Upper lobe of right lung (tissue), 1 donor: ENCODE measurements around the gene SH2D2A. TPM values are rescaled to one million over a fixed set of nuclear protein-coding genes. Genes with fewer than 3 reads are reported as not detected.
A peak's percentile ranks its signal among the peaks of the same experiment; 100 is the strongest.

Source experiments
- ATAC-seq: fragments of 200-7000 bp; cut with Tn5 transposase; one replicate; pipeline ENCODE4 v1.9.1; 2020; ENCODE audit warnings: mild to moderate bottlenecking, moderate library complexity
- DNase-seq: peaks from one replicate; pipeline ENCODE4 v3.0.0-alpha.2; 2020
- H3K27ac ChIP-seq: fragments of 200-600 bp; one replicate; pipeline ENCODE4 v1.8.0; 2022
- H3K27me3 ChIP-seq: fragments of 200-600 bp; one replicate; pipeline ENCODE4 v1.8.0; 2022; ENCODE audit warnings: mild to moderate bottlenecking
- H3K36me3 ChIP-seq: fragments of 200-600 bp; one replicate; pipeline ENCODE4 v1.8.0; 2022
- H3K4me1 ChIP-seq: fragments of 200-600 bp; one replicate; pipeline ENCODE4 v1.8.0; 2022
- H3K4me3 ChIP-seq: fragments of 200-600 bp; one replicate; pipeline ENCODE4 v1.8.0; 2022; ENCODE audit warnings: mild to moderate bottlenecking
- H3K9me3 ChIP-seq: fragments of 200-600 bp; one replicate; pipeline ENCODE4 v1.8.0; 2022
- CTCF ChIP-seq: fragments of 200-600 bp; IDR thresholded peaks from one replicate; pipeline ENCODE4 v1.8.0; 2022; ENCODE audit warnings: antibody characterized with exemption
- intact Hi-C: fragments of 100-400 bp; cut with DNase I; formaldehyde crosslinking; loops from one replicate; pipeline ENCODE4 v1.11.0; 2022
- total RNA-seq: library from RNA; stranded (reverse); fragmentation: NEBNext Ultra II Directional; extraction: Animal tissue kit (Norgen Biotek cat#: 25700); gene quantifications from one replicate; pipeline ENCODE4 v1.2.1, GENCODE V29; 2021
- donor health status: DM: no; HTN: yes; CAD: no; lungs with severe emphysema.

Gene SH2D2A
- total RNA-seq, 1 donor from 2014 or later = 3.8 TPM

- Histone ChIP-seq H3K9me3 (no peaks in the 10 kb centered on the region), H3K36me3 (no peaks in the 10 kb centered on the region), H3K27me3 (no peaks in the 10 kb centered on the region), H3K4me3 (peak overlapping the region; percentile 52), H3K4me1 (peaks cover 20% of the 10 kb centered on the region), H3K27ac (peak overlapping the region; percentile 51)
- intact Hi-C loops = no loop called here
- DNase-seq = peak; percentile 86
- peak; percentile 88 for ATAC-seq
- TF ChIP-seq CTCF = peak; percentile 65
Observed at GRCh38 chr1:156813750-156814570, 2.7 kb downstream of the SH2D2A start.

- intact Hi-C loops = no loop called here
- Histone ChIP-seq H3K27ac (no peak overlapping the region), H3K27me3 (no peaks in the 10 kb centered on the region), H3K36me3 (no peaks in the 10 kb centered on the region), H3K4me3 (peak overlapping the region; percentile 52), H3K4me1 (peaks cover 20% of the 10 kb centered on the region), H3K9me3 (no peaks in the 10 kb centered on the region)
- TF ChIP-seq CTCF = no peak
- ATAC-seq (no peak), DNase-seq (no peak)
Observed at GRCh38 chr1:156813298-156813697, 3.4 kb downstream of the SH2D2A start.

GRCh38 chr1:156812293-156812990 is 4.2 kb downstream of the SH2D2A start:
- intact Hi-C loops = no loop called here
- Histone ChIP-seq H3K27ac (no peak overlapping the region), H3K4me3 (no peak overlapping the region), H3K27me3 (no peaks in the 10 kb centered on the region), H3K9me3 (no peaks in the 10 kb centered on the region), H3K36me3 (no peaks in the 10 kb centered on the region), H3K4me1 (peaks cover 20% of the 10 kb centered on the region)
- no peak for TF ChIP-seq CTCF
- DNase-seq = no peak
- no peak for ATAC-seq

- ATAC-seq (no peak), DNase-seq (no peak)
- H3K27me3 ChIP-seq = no peaks in the 10 kb centered on the region
- H3K9me3 ChIP-seq = no peaks in the 10 kb centered on the region
- no peak for TF ChIP-seq CTCF
- intact Hi-C loops = no loop called here
- H3K36me3 ChIP-seq = no peaks in the 10 kb centered on the region
- H3K4me1 ChIP-seq = peaks cover 20% of the 10 kb centered on the region
- H3K4me3 ChIP-seq = no peak overlapping the region
- H3K27ac ChIP-seq = no peak overlapping the region
Observed at GRCh38 chr1:156811168-156811567, 5.5 kb downstream of the SH2D2A start.

- H3K27me3 ChIP-seq = no peaks in the 10 kb centered on the region
- peak; percentile 10 for DNase-seq
Observed at GRCh38 chr1:156809711-156810366, 6.8 kb downstream of the SH2D2A start.

More at GRCh38 chr1:156809711-156810366, 6.8 kb downstream of the SH2D2A start:
- Histone ChIP-seq H3K27ac (no peak overlapping the region), H3K4me1 (peaks cover 27% of the 10 kb centered on the region), H3K36me3 (no peaks in the 10 kb centered on the region), H3K9me3 (no peaks in the 10 kb centered on the region), H3K4me3 (no peak overlapping the region)
- intact Hi-C loops = no loop called here
- no peak for ATAC-seq
- TF ChIP-seq CTCF = no peak
